ENCODE measurements around the gene RRP1. TPM values are rescaled to one million over a fixed set of nuclear protein-coding genes. Genes with fewer than 3 reads are reported as not detected.

Gene RRP1
- total RNA-seq, 1 experiment from 2014 or later, result 76.7 TPM

GRCh38 chr21:43805275-43805800, 16.0 kb downstream of the RRP1 start:
- H3K79me2 ChIP-seq (ENCODE audit: insufficient read depth, low read length), result no peaks in the 10 kb centered on the region
- H3K9ac ChIP-seq (ENCODE audit: extremely low read depth, insufficient read length, low read length), result no peak overlapping the region
- no peak overlapping the region for H3K27ac ChIP-seq (ENCODE audit: insufficient read length, low read depth, low read length)
- no peaks in the 10 kb centered on the region for H3K23me2 ChIP-seq (ENCODE audit: insufficient read length, low read depth, low read length, poor library complexity, severe bottlenecking)
- H2AFZ ChIP-seq (ENCODE audit: low read length), result no peak overlapping the region
- H3K56ac ChIP-seq (ENCODE audit: insufficient read length, low read depth, low read length), result no peak overlapping the region
- no peak for TF ChIP-seq CTCF (conservative IDR thresholded peaks at IDR 0.05)
- no peak overlapping the region for H2BK15ac ChIP-seq (ENCODE audit: low read depth, low read length)
- no peaks in the 10 kb centered on the region for H3K4me1 ChIP-seq (ENCODE audit: insufficient read depth, low read length)
- no peak overlapping the region for H3K4ac ChIP-seq (ENCODE audit: low read depth, low read length)
- H3K4me2 ChIP-seq (ENCODE audit: insufficient read depth, insufficient read length, low read length), result no peak overlapping the region
- H3K27me3 ChIP-seq (ENCODE audit: insufficient read depth, low read length), result no peaks in the 10 kb centered on the region
- no peak overlapping the region for H4K5ac ChIP-seq (ENCODE audit: insufficient read length, low read depth, low read length)
- no peak overlapping the region for H3K23ac ChIP-seq (ENCODE audit: insufficient read length, low read depth, low read length)
- Mint-ChIP-seq H3K27me3 (ENCODE audit: low read depth) (no peaks in the 10 kb centered on the region), H3K9me3 (no peaks in the 10 kb centered on the region), H3K27ac (peak overlapping the region in 2 of 3 experiments; percentile 34 to 37; a peak in 1 of 7 replicates), H3K4me3 (no peak overlapping the region), H3K36me3 (ENCODE audit: insufficient read depth in 1 of 3, low read depth in 3 of 3) (peaks cover 29 to 50% (median 47%) of the 10 kb centered on the region in 3 experiments; a peak in 6 of 7 replicates), H3K4me1 (no peaks in the 10 kb centered on the region)
- H2BK20ac ChIP-seq (ENCODE audit: low read depth, low read length, poor library complexity, severe bottlenecking), result no peak overlapping the region
- no peak overlapping the region for H4K8ac ChIP-seq (replicated peaks; ENCODE audit: insufficient read length, low read depth, low read length)
- no peak overlapping the region for H3K18ac ChIP-seq (ENCODE audit: insufficient read length, low read depth, low read length)
- H2BK120ac ChIP-seq (ENCODE audit: low read depth, low read length, poor library complexity, severe bottlenecking), result no peak overlapping the region
- H2BK5ac ChIP-seq (ENCODE audit: insufficient read length, low read length), result no peak overlapping the region
- no peaks in the 10 kb centered on the region for H4K20me1 ChIP-seq (ENCODE audit: control insufficient read depth, insufficient read depth, insufficient read length)
- H2BK12ac ChIP-seq (ENCODE audit: insufficient read length, low read depth, low read length), result no peak overlapping the region
- no peak overlapping the region; the same call in 1 of the 2 replicates for H3K14ac ChIP-seq (ENCODE audit: insufficient read depth, low read length)
- no peaks in the 10 kb centered on the region for H3K9me3 ChIP-seq (ENCODE audit: control insufficient read depth, low read depth, low read length)
- WGBS (ENCODE audit: extremely low coverage, insufficient read length, low lambda C conversion rate), result no CpG with 5 or more reads among the region's 14 CpGs
- no peak overlapping the region for H3T11ph ChIP-seq (ENCODE audit: low read length)
- no peak overlapping the region for H2AK5ac ChIP-seq (ENCODE audit: insufficient read length, low read length)
- H4K91ac ChIP-seq (ENCODE audit: insufficient read length, low read depth, low read length), result no peak overlapping the region
- no peak for DNase-seq
- H3K79me1 ChIP-seq (ENCODE audit: insufficient read depth, low read depth, low read length, poor library complexity, severe bottlenecking), result no peaks in the 10 kb centered on the region

Data from H9 (cell line).